COLO829 (cell line): Measurements from ENCODE around the gene TRERF1.

Source experiments
- DNase-seq: peaks from one replicate; pipeline ENCODE4 v3.0.0; 2012; ENCODE audit warnings: low spot score

Gene TRERF1

GRCh38 chr6:42367353-42368011 lies 84.2 kb downstream of the TRERF1 start:
- no peak for DNase-seq

- DNase-seq = no peak
Measured at GRCh38 chr6:42366999-42367352, 84.8 kb downstream of the TRERF1 start.

GRCh38 chr6:42366011-42366705 lies 85.6 kb downstream of the TRERF1 start:
- no peak for DNase-seq

- no peak for DNase-seq
Measured at GRCh38 chr6:42365021-42365420, 86.7 kb downstream of the TRERF1 start.

- no peak for DNase-seq
Measured at GRCh38 chr6:42363926-42364849, 87.5 kb downstream of the TRERF1 start.

GRCh38 chr6:42361036-42361435 lies 90.7 kb downstream of the TRERF1 start:
- DNase-seq = no peak

GRCh38 chr6:42359021-42359420 lies 92.7 kb downstream of the TRERF1 start:
- no peak for DNase-seq

GRCh38 chr6:42355416-42355815 lies 96.3 kb downstream of the TRERF1 start:
- DNase-seq = no peak

- no peak for DNase-seq
Measured at GRCh38 chr6:42354702-42355101, 97.0 kb downstream of the TRERF1 start.

GRCh38 chr6:42352856-42353564 lies 98.7 kb downstream of the TRERF1 start:
- no peak for DNase-seq

GRCh38 chr6:42350911-42351310 lies 100.8 kb downstream of the TRERF1 start:
- no peak for DNase-seq

GRCh38 chr6:42349753-42350511 lies 101.8 kb downstream of the TRERF1 start:
- DNase-seq = no peak

GRCh38 chr6:42347456-42347855 lies 104.3 kb downstream of the TRERF1 start:
- DNase-seq = no peak

GRCh38 chr6:42345696-42346416 lies 105.9 kb downstream of the TRERF1 start:
- no peak for DNase-seq

GRCh38 chr6:42344756-42345155 lies 107.0 kb downstream of the TRERF1 start:
- no peak for DNase-seq

- DNase-seq = no peak
Measured at GRCh38 chr6:42341771-42342553, 109.8 kb downstream of the TRERF1 start.

GRCh38 chr6:42341221-42341620 lies 110.5 kb downstream of the TRERF1 start:
- DNase-seq = no peak

- DNase-seq = no peak
Measured at GRCh38 chr6:42340511-42340910, 111.2 kb downstream of the TRERF1 start.

GRCh38 chr6:42339991-42340401 lies 111.7 kb downstream of the TRERF1 start:
- DNase-seq = no peak

- DNase-seq = peak; percentile 75
Measured at GRCh38 chr6:42338744-42339222, 112.9 kb downstream of the TRERF1 start.
